ENCODE results near the gene LSM4. TPM values are rescaled to one million over a fixed set of nuclear protein-coding genes. Genes with fewer than 3 reads are reported as not detected.
A peak's percentile ranks its signal among the peaks of the same experiment; 100 is the strongest.

LSM4 gene
- total RNA-seq, 4 donors from 2014 or later, result 94.3 to 218 (median 175) TPM

GRCh38 chr19:18345296-18345695 lies 22.4 kb upstream of the LSM4 start:
- DNase-seq, result no peak
- 89 to 93% methylated on average over 3 to 6 of the region's 6 CpGs for WGBS, 2 donors (ENCODE audit: low coverage in 1 of 2)
- no peaks in the 10 kb centered on the region for H3K27me3 ChIP-seq
- H3K4me3 ChIP-seq, result no peak overlapping the region
- H3K36me3 ChIP-seq, result peaks cover 0 to under 1% (median 0%) of the 10 kb centered on the region in 4 donors
- H3K4me1 ChIP-seq, result peaks cover 0 to 51% (median 25%) of the 10 kb centered on the region in 4 donors
- in situ Hi-C loops (cut with MboI; ENCODE audit: low pct_ligation_motif_present in 1 of 4, low pct_unique_long_range_greater_than_20kb in 1 of 4, low sequenced_read_pairs in 3 of 4), result loop anchor here in 1 of 4 donors (10.0 to 25.0 kb wide), 2 partner anchors 50 to 133 kb away; partner anchors contain the start of genes LRRC25 and RAB3A
- H3K27ac ChIP-seq, result peak overlapping the region in 3 of 4 donors; percentile 60 to 67 (median 60)
- intact Hi-C loops (cut with DNase I; ENCODE audit: low total_unique reads), result no loop called here
- TF ChIP-seq POLR2AphosphoS5 (IDR thresholded peaks at IDR 0.05), result no peak
- no peak for TF ChIP-seq EP300 (IDR thresholded peaks at IDR 0.05; ENCODE audit: low read depth)
- TF ChIP-seq, protein P1, sequence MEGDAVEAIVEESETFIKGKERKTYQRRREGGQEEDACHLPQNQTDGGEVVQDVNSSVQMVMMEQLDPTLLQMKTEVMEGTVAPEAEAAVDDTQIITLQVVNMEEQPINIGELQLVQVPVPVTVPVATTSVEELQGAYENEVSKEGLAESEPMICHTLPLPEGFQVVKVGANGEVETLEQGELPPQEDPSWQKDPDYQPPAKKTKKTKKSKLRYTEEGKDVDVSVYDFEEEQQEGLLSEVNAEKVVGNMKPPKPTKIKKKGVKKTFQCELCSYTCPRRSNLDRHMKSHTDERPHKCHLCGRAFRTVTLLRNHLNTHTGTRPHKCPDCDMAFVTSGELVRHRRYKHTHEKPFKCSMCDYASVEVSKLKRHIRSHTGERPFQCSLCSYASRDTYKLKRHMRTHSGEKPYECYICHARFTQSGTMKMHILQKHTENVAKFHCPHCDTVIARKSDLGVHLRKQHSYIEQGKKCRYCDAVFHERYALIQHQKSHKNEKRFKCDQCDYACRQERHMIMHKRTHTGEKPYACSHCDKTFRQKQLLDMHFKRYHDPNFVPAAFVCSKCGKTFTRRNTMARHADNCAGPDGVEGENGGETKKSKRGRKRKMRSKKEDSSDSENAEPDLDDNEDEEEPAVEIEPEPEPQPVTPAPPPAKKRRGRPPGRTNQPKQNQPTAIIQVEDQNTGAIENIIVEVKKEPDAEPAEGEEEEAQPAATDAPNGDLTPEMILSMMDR (IDR thresholded peaks at IDR 0.05), result no peak
- TF ChIP-seq POLR2A (IDR thresholded peaks at IDR 0.05), result no peak
- H3K9me3 ChIP-seq, result no peaks in the 10 kb centered on the region

- Histone ChIP-seq H3K4me1 (peaks cover 0 to 54% (median 28%) of the 10 kb centered on the region in 4 donors), H3K9me3 (no peaks in the 10 kb centered on the region), H3K27ac (peak overlapping the region; percentile 59 to 67 (median 60)), H3K36me3 (no peaks in the 10 kb centered on the region), H3K4me3 (no peak overlapping the region), H3K27me3 (no peaks in the 10 kb centered on the region)
- 52 to 61% methylated on average over 12 to 13 of the region's 13 CpGs for WGBS, 2 donors (ENCODE audit: low coverage in 1 of 2)
- no peak for DNase-seq
- intact Hi-C loops (cut with DNase I; ENCODE audit: low total_unique reads), result no loop called here
- in situ Hi-C loops (cut with MboI; ENCODE audit: low pct_ligation_motif_present in 1 of 4, low pct_unique_long_range_greater_than_20kb in 1 of 4, low sequenced_read_pairs in 3 of 4), result loop anchor here in 2 of 4 donors (5.0 to 25.0 kb wide), 3 partner anchors 50 to 132 kb away; partner anchors contain the start of genes LRRC25 (in 1 of the 2) and RAB3A (in 1 of the 2)
- no peak for TF ChIP-seq POLR2A (IDR thresholded peaks at IDR 0.05)
- TF ChIP-seq EP300 (IDR thresholded peaks at IDR 0.05; ENCODE audit: low read depth), result no peak
- TF ChIP-seq, protein P1 (IDR thresholded peaks at IDR 0.05), result no peak
- TF ChIP-seq POLR2AphosphoS5 (IDR thresholded peaks at IDR 0.05), result no peak
These were observed 21.7 kb upstream of the LSM4 start for GRCh38 chr19:18344582-18344950.

DNA sequence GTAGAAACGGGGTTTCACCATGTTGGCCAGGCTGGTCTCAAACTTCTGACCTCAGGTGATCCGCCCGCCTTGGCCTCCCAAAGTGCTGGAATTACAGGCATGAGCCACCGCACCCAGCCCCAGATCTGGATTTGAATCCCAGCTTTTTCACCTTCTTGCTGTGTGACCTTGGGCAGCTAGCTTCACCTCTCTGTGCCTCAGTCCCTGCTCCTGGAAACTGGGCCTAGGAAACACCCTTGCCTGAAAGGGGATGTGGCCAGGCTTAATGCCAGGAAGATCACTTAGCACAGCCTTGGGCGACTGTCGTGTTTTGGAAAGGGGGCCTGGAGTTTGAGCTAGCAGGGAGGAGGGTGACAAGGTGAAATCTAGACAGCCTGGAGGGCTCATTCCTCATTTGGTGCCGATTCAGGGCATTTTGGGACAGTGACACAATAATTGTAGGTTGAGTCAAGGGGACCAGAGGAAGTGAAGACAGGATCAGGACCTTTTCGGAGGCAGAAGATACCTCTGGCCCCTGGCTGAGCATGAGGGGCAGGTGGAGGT lies 19.3 kb upstream of the LSM4 start:
- peak overlapping the region in 1 of 4 donors; percentile 73 for H3K4me3 ChIP-seq
- no peaks in the 10 kb centered on the region for H3K27me3 ChIP-seq
- TF ChIP-seq EP300 (IDR thresholded peaks at IDR 0.05; ENCODE audit: low read depth) (no peak), POLR2A (IDR thresholded peaks at IDR 0.05) (no peak), POLR2AphosphoS5 (IDR thresholded peaks at IDR 0.05) (no peak)
- TF ChIP-seq, protein P1 (IDR thresholded peaks at IDR 0.05), result no peak
- H3K27ac ChIP-seq, result peak overlapping the region; percentile 88 to 93 (median 90)
- no peak for DNase-seq
- no peaks in the 10 kb centered on the region for H3K36me3 ChIP-seq
- peaks cover 0 to 55% (median 28%) of the 10 kb centered on the region in 4 donors for H3K4me1 ChIP-seq
- 40 to 84% methylated on average over 1 to 8 of the region's 8 CpGs for WGBS, 2 donors (ENCODE audit: low coverage in 1 of 2)
- in situ Hi-C loops (cut with MboI; ENCODE audit: low pct_ligation_motif_present in 1 of 4, low pct_unique_long_range_greater_than_20kb in 1 of 4, low sequenced_read_pairs in 3 of 4) (loop anchor here in 2 of 4 donors (5.0 to 25.0 kb wide), 3 partner anchors 53 to 130 kb away; partner anchors contain the start of genes LRRC25 (in 1 of the 2) and RAB3A (in 1 of the 2)), intact Hi-C loops (cut with DNase I; ENCODE audit: low total_unique reads) (no loop called here)
- no peaks in the 10 kb centered on the region for H3K9me3 ChIP-seq

DNA sequence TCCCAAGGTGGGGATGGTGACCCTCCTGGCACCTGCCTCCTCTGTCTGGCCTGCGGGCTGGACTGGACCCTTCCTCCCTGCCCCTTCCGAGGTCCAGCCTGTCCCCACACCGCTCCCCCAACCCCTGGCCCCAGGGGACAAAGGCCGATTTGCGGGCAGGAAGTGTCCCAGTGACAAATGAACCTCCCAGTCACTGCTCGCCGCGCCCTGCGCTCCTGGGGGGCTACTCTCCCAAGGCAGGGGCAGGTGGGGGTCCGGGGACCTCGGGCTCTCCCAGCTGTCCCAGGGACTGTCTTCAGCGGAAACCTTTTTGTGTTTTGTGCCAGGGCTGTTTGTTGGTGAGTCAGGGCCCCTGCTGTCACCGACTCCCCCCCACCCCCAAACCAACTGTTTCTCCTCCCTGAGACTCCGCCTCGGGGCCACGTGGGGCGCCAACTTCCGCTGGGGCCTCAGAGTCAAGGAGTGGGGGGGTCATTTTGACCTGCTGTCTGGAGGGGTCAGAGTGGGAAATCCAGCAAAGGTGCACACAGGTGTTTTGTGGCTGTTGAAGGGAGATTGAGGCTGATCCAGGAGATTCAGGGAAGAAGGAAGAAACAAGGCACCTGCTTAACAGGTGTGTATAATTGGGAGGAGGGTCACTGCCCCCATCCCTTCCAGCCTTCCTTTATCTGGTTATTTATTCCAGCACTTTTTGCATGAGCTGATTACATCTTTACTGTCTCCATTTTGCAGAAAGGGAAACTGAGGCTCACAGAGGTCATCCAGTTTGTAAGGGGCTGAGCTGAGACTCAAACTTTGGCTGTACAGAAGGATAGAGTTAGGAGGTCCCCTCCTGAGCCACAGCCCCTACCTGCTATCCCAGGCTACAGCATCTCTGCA lies 18.4 kb upstream of the LSM4 start:
- DNase-seq, result peak; percentile 78
- in situ Hi-C loops (cut with MboI; ENCODE audit: low pct_ligation_motif_present in 1 of 4, low pct_unique_long_range_greater_than_20kb in 1 of 4, low sequenced_read_pairs in 3 of 4) (loop anchor here in 2 of 4 donors (5.0 to 25.0 kb wide), 3 partner anchors 54 to 129 kb away; partner anchors contain the start of genes LRRC25 (in 1 of the 2) and RAB3A (in 1 of the 2)), intact Hi-C loops (cut with DNase I; ENCODE audit: low total_unique reads) (no loop called here)
- H3K27me3 ChIP-seq, result no peaks in the 10 kb centered on the region
- peaks cover 0 to 54% (median 27%) of the 10 kb centered on the region in 4 donors for H3K4me1 ChIP-seq
- H3K4me3 ChIP-seq, result peak overlapping the region; percentile 54 to 87 (median 74)
- peak overlapping the region; percentile 88 to 93 (median 90) for H3K27ac ChIP-seq
- no peaks in the 10 kb centered on the region for H3K9me3 ChIP-seq
- 1 to 9% methylated on average over 6 to 14 of the region's 18 CpGs for whole genome bisulfite sequencing, 2 donors (ENCODE audit: low coverage in 1 of 2)
- TF ChIP-seq, protein P1 (IDR thresholded peaks at IDR 0.05), result peak in 2 of 5 experiments; percentile 13 to 27
- TF ChIP-seq EP300 (IDR thresholded peaks at IDR 0.05; ENCODE audit: low read depth), result no peak
- TF ChIP-seq POLR2AphosphoS5 (IDR thresholded peaks at IDR 0.05), result peak; percentile 20 to 72 (median 50)
- peak; percentile 72 for TF ChIP-seq POLR2A (IDR thresholded peaks at IDR 0.05)
- no peaks in the 10 kb centered on the region for H3K36me3 ChIP-seq
